ENCODE measurements around the gene CAMTA1. TPM values are rescaled to one million over a fixed set of nuclear protein-coding genes. Genes with fewer than 3 reads are reported as not detected.

CAMTA1 gene
- polyA plus RNA-seq, 1 of the 3 experiments (the other 2 are of a cell fraction) = 63.1 TPM

- POLR2A ChIA-PET = interaction anchor here (0.9 to 1.4 kb wide), 2 partner anchors 79 to 766 kb away, joined by 3 read pairs; partner anchors contain the start of gene CAMTA1
- WGBS (ENCODE audit: low lambda C conversion rate) = 78% methylated on average over 6 of the region's 6 CpGs
- peaks cover 11 to 55% of the 10 kb centered on the region in 2 experiments; a peak in 3 of 4 replicates for H3K4me1 ChIP-seq (ENCODE audit: control insufficient read depth in 1 of 2, insufficient read depth in 2 of 2, low read depth in 1 of 2, low read length in 1 of 2)
- no peak overlapping the region for H2AFZ ChIP-seq (ENCODE audit: low read depth)
- H4K20me1 ChIP-seq (ENCODE audit: insufficient read depth) = no peaks in the 10 kb centered on the region
- CTCF ChIA-PET = interaction anchor here (0.8 to 4.9 kb wide), 4 partner anchors 9 to 92 kb away, joined by 3 to 19 read pairs (median 3); no protein-coding TSS in a partner anchor
- no peaks in the 10 kb centered on the region for H3K36me3 ChIP-seq (replicated peaks in 1 of 2; ENCODE audit: control insufficient read depth in 1 of 2, insufficient read depth in 2 of 2, low read length in 1 of 2)
- no peak overlapping the region for H3K9ac ChIP-seq
- H3K27ac ChIP-seq (ENCODE audit: low read depth in 2 of 2, low read length in 1 of 2) = peak overlapping the region in 1 of 2 experiments; percentile 100; a peak in 1 of 4 replicates
- no peak overlapping the region for H3K4me2 ChIP-seq
- H3K9me2 ChIP-seq = no peaks in the 10 kb centered on the region
- DNase-seq = no peak
- no peaks in the 10 kb centered on the region for H3K9me3 ChIP-seq
- TF ChIP-seq POLR2AphosphoS5 (IDR thresholded peaks at IDR 0.05; ENCODE audit: low read depth, low read length) (no peak), MXI1 (IDR thresholded peaks at IDR 0.05; ENCODE audit: low read depth, low read length) (no peak), YY1 (IDR thresholded peaks at IDR 0.05; ENCODE audit: low read depth) (no peak), RFX5 (IDR thresholded peaks at IDR 0.05; ENCODE audit: low read length) (no peak), GABPA (IDR thresholded peaks at IDR 0.05; ENCODE audit: low read depth) (no peak), TEAD4 (IDR thresholded peaks at IDR 0.05; ENCODE audit: borderline replicate concordance, insufficient read depth) (no peak), USF2 (IDR thresholded peaks at IDR 0.05; ENCODE audit: borderline replicate concordance, low read depth, low read length) (no peak), FOXJ3 (CRISPR knock-in tag; IDR thresholded peaks at IDR 0.05) (no peak)
- H3K79me2 ChIP-seq (ENCODE audit: insufficient read depth) = no peaks in the 10 kb centered on the region
- peaks cover 5% of the 10 kb centered on the region for H3F3A ChIP-seq (replicated peaks; ENCODE audit: insufficient read depth)
- H3K4me3 ChIP-seq (ENCODE audit: low read depth in 2 of 2, low read length in 1 of 2) = no peak overlapping the region
- no peaks in the 10 kb centered on the region for H3K27me3 ChIP-seq (ENCODE audit: insufficient read depth)
These were observed 765.7 kb downstream of the CAMTA1 start for GRCh38 chr1:7550981-7551380.

DNA sequence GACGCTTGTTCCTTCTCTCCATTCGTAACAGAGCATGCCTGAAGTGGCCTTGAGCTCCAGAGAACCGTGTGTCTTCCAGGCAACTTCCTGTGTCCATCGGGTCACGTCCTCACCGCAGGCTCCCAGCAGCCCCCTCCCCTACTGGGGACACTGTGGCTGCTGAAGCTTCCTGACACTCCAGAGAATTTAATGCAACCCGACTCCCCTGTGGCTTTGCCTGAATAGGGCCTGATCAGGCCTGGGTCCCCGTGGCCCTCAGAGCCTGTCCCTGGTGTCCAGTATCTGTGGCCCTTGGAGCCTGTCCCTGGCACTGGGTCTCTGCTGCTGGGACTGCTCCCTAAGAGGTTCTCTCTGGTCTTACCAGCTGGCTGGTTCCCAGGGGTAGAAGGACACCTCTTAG is 766.2 kb downstream of the CAMTA1 start:
- Histone ChIP-seq H3K4me1 (ENCODE audit: control insufficient read depth in 1 of 2, insufficient read depth in 2 of 2, low read depth in 1 of 2, low read length in 1 of 2) (peaks cover 11 to 60% of the 10 kb centered on the region in 2 experiments; a peak in 3 of 4 replicates), H3K4me2 (no peak overlapping the region), H3K9me3 (no peaks in the 10 kb centered on the region), H2AFZ (ENCODE audit: low read depth) (no peak overlapping the region), H3K9ac (no peak overlapping the region), H3K27me3 (ENCODE audit: insufficient read depth) (no peaks in the 10 kb centered on the region), H3K4me3 (ENCODE audit: low read depth in 2 of 2, low read length in 1 of 2) (no peak overlapping the region), H3K36me3 (replicated peaks in 1 of 2; ENCODE audit: control insufficient read depth in 1 of 2, insufficient read depth in 2 of 2, low read length in 1 of 2) (no peaks in the 10 kb centered on the region), H3K79me2 (ENCODE audit: insufficient read depth) (no peaks in the 10 kb centered on the region), H3K27ac (ENCODE audit: low read depth in 2 of 2, low read length in 1 of 2) (peak overlapping the region in 1 of 2 experiments; percentile 100; a peak in 1 of 4 replicates), H3F3A (replicated peaks; ENCODE audit: insufficient read depth) (peaks cover 5% of the 10 kb centered on the region), H4K20me1 (ENCODE audit: insufficient read depth) (no peaks in the 10 kb centered on the region), H3K9me2 (no peaks in the 10 kb centered on the region)
- no peak for DNase-seq
- POLR2A ChIA-PET = interaction anchor here (0.9 kb wide), 1 partner anchor 766 kb away, joined by 3 read pairs; the partner anchor contains the start of gene CAMTA1
- 73% methylated on average over 7 of the region's 8 CpGs for WGBS (ENCODE audit: low lambda C conversion rate)
- CTCF ChIA-PET = interaction anchor here (0.8 to 4.9 kb wide), 4 partner anchors 9 to 92 kb away, joined by 3 to 19 read pairs (median 3); no protein-coding TSS in a partner anchor
- TF ChIP-seq FOSL2 (IDR thresholded peaks at IDR 0.05; ENCODE audit: borderline replicate concordance, low read depth) (no peak), SIN3A (IDR thresholded peaks at IDR 0.05; ENCODE audit: borderline replicate concordance, low read depth, low read length) (no peak), FOXJ3 (CRISPR knock-in tag; IDR thresholded peaks at IDR 0.05) (no peak), MAX (IDR thresholded peaks at IDR 0.05; ENCODE audit: low read depth) (no peak), TCF12 (IDR thresholded peaks at IDR 0.05) (no peak), TEAD4 (IDR thresholded peaks at IDR 0.05; ENCODE audit: borderline replicate concordance, insufficient read depth) (no peak), REST (IDR thresholded peaks at IDR 0.05; ENCODE audit: low read depth, low read length) (no peak), TAF1 (IDR thresholded peaks at IDR 0.05; ENCODE audit: borderline replicate concordance, low read depth, low read length) (no peak)
- TF ChIP-seq, protein P1, sequence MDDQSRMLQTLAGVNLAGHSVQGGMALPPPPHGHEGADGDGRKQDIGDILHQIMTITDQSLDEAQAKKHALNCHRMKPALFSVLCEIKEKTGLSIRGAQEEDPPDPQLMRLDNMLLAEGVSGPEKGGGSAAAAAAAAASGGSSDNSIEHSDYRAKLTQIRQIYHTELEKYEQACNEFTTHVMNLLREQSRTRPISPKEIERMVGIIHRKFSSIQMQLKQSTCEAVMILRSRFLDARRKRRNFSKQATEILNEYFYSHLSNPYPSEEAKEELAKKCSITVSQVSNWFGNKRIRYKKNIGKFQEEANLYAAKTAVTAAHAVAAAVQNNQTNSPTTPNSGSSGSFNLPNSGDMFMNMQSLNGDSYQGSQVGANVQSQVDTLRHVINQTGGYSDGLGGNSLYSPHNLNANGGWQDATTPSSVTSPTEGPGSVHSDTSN (IDR thresholded peaks at IDR 0.05) = no peak
- TF ChIP-seq, protein P2, sequence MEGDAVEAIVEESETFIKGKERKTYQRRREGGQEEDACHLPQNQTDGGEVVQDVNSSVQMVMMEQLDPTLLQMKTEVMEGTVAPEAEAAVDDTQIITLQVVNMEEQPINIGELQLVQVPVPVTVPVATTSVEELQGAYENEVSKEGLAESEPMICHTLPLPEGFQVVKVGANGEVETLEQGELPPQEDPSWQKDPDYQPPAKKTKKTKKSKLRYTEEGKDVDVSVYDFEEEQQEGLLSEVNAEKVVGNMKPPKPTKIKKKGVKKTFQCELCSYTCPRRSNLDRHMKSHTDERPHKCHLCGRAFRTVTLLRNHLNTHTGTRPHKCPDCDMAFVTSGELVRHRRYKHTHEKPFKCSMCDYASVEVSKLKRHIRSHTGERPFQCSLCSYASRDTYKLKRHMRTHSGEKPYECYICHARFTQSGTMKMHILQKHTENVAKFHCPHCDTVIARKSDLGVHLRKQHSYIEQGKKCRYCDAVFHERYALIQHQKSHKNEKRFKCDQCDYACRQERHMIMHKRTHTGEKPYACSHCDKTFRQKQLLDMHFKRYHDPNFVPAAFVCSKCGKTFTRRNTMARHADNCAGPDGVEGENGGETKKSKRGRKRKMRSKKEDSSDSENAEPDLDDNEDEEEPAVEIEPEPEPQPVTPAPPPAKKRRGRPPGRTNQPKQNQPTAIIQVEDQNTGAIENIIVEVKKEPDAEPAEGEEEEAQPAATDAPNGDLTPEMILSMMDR (IDR thresholded peaks at IDR 0.05) = no peak
